SK-N-SH treated with all-trans-retinoic acid at 6 μM for 48 hours (cell line): Measurements from ENCODE around the gene ITPR3.

Experiments used
- ATAC-seq: fragments of 200-7000 bp; cut with Tn5 transposase; 3 replicates; pipeline ENCODE4 v1.9.1; 2020; ENCODE audit warnings: mild to moderate bottlenecking, moderate library complexity
- ARNTL ChIP-seq: fragments of 450-650 bp; formaldehyde crosslinking; IDR thresholded peaks from 2 replicates; pipeline ENCODE4 v1.5.0; 2020; ENCODE audit warnings: low read depth, mild to moderate bottlenecking, moderate library complexity, borderline replicate concordance
- BACH2 ChIP-seq: fragments of 250-450 bp; sonication (Bioruptor Pico); IDR thresholded peaks from 2 replicates; pipeline ENCODE4 v1.9.0; 2021; ENCODE audit warnings: mild to moderate bottlenecking, borderline replicate concordance
- CREB5 ChIP-seq: fragments of 250-450 bp; sonication (Bioruptor Pico); IDR thresholded peaks from 2 replicates; pipeline ENCODE4 v1.5.1; 2020; ENCODE audit warnings: low read depth, mild to moderate bottlenecking, moderate library complexity
- CSDC2 ChIP-seq: fragments of 250-450 bp; sonication (Bioruptor Pico); IDR thresholded peaks from 2 replicates; pipeline ENCODE4 v1.5.0; 2020; ENCODE audit warnings: mild to moderate bottlenecking, moderate library complexity
- CSRNP3 ChIP-seq: fragments of 250-450 bp; sonication (Bioruptor Pico); IDR thresholded peaks from 2 replicates; pipeline ENCODE4 v1.5.1; 2021; ENCODE audit warnings: mild to moderate bottlenecking, moderate library complexity
- ESRRG ChIP-seq: fragments of 250-450 bp; sonication (Bioruptor Pico); IDR thresholded peaks from 2 replicates; pipeline ENCODE4 v1.6.1; 2021; ENCODE audit warnings: mild to moderate bottlenecking
- GLIS3 ChIP-seq: fragments of 250-450 bp; sonication (Bioruptor Pico); IDR thresholded peaks from 2 replicates; pipeline ENCODE4 v1.5.0; 2020; ENCODE audit warnings: mild to moderate bottlenecking, moderate library complexity
- ISL1 ChIP-seq: fragments of 250-450 bp; sonication (Bioruptor Pico); IDR thresholded peaks from 2 replicates; pipeline ENCODE4 v2.1.2; 2022; ENCODE audit warnings: mild to moderate bottlenecking, moderate library complexity
- OSR1 ChIP-seq: fragments of 250-450 bp; sonication (Bioruptor Pico); IDR thresholded peaks from 2 replicates; pipeline ENCODE4 v1.8.0; 2022; ENCODE audit warnings: moderate library complexity, mild to moderate bottlenecking, inconsistent platforms
- PATZ1 ChIP-seq: fragments of 250-450 bp; sonication (Bioruptor Pico); IDR thresholded peaks from 2 replicates; pipeline ENCODE4 v1.8.0; 2020; ENCODE audit warnings: mild to moderate bottlenecking, moderate library complexity, borderline replicate concordance
- SNAI2 ChIP-seq: fragments of 250-450 bp; sonication (Bioruptor Pico); IDR thresholded peaks from 2 replicates; pipeline ENCODE4 v1.5.0; 2020; ENCODE audit warnings: mild to moderate bottlenecking, moderate library complexity
- TOX ChIP-seq: fragments of 250-450 bp; sonication (Bioruptor Pico); IDR thresholded peaks from 2 replicates; pipeline ENCODE4 v1.8.0; 2021; ENCODE audit warnings: mild to moderate bottlenecking, moderate library complexity, borderline replicate concordance
- ZFP3 ChIP-seq: fragments of 250-450 bp; sonication (Bioruptor Pico); IDR thresholded peaks from 2 replicates; pipeline ENCODE4 v1.5.0; 2020; ENCODE audit warnings: mild to moderate bottlenecking, moderate library complexity
- ZFP30 ChIP-seq: fragments of 450-650 bp; formaldehyde crosslinking; IDR thresholded peaks from 2 replicates; pipeline ENCODE4 v1.5.0; 2022; ENCODE audit warnings: mild to moderate bottlenecking, moderate library complexity
- ZNF565 ChIP-seq: fragments of 450-650 bp; formaldehyde crosslinking; conservative IDR thresholded peaks from 2 replicates; pipeline ENCODE4 v1.5.0; 2020; ENCODE audit warnings: low read depth, mild to moderate bottlenecking, moderate library complexity
- ZNF70 ChIP-seq: fragments of 450-650 bp; formaldehyde crosslinking; IDR thresholded peaks from 2 replicates; pipeline ENCODE4 v1.5.0; 2020; ENCODE audit warnings: mild to moderate bottlenecking, moderate library complexity
- ZNF8 ChIP-seq: fragments of 450-650 bp; formaldehyde crosslinking; IDR thresholded peaks from 2 replicates; pipeline ENCODE4 v1.5.0; 2020; ENCODE audit warnings: mild to moderate bottlenecking, moderate library complexity
- TF ChIP-seq, protein P1 (sequence below): fragments of 250-450 bp; sonication (Bioruptor Pico); IDR thresholded peaks from 2 replicates; pipeline ENCODE4 v1.8.0; 2021; ENCODE audit warnings: low read depth, mild to moderate bottlenecking, moderate library complexity, borderline replicate concordance
- TF ChIP-seq, protein P2 (sequence below): fragments of 250-450 bp; sonication (Bioruptor Pico); IDR thresholded peaks from 2 replicates; pipeline ENCODE4 v1.5.0; 2020; ENCODE audit warnings: mild to moderate bottlenecking, moderate library complexity

ITPR3 gene

DNA sequence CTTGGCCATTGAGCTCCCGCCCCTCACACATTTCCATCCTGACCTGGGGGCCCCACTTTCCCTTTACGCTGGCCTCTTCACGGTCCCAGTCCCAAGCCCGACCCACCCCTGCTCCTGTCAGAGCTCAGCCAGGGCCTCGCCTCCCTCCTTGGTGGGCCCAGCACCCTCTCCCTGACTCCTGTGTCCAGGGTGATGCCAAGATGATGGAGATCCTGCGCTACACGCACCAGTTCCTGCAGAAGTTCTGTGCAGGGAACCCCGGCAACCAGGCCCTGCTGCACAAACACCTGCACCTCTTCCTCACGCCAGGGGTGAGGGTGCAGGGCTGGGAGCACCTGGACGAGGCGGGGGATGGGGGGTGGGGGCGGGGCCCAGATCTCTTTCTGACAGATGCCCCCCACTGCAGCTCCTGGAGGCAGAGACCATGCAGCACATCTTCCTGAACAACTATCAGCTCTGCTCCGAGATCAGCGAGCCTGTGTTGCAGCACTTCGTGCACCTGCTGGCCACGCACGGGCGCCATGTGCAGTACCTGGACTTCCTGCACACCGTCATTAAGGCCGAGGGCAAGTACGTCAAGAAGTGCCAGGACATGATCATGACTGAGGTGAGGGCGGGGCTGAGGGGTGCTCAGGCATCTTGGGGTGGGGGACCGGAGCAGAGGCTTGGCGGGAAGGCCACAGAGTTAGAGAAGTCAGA lies 57.3 kb downstream of the ITPR3 start:
- TF ChIP-seq GLIS3 (CRISPR knock-in tag) (no peak), ZFP30 (CRISPR knock-in tag) (no peak), BACH2 (CRISPR knock-in tag) (no peak), CREB5 (CRISPR knock-in tag) (no peak), ZFP3 (CRISPR knock-in tag) (no peak), OSR1 (no peak)
- TF ChIP-seq, protein P1, sequence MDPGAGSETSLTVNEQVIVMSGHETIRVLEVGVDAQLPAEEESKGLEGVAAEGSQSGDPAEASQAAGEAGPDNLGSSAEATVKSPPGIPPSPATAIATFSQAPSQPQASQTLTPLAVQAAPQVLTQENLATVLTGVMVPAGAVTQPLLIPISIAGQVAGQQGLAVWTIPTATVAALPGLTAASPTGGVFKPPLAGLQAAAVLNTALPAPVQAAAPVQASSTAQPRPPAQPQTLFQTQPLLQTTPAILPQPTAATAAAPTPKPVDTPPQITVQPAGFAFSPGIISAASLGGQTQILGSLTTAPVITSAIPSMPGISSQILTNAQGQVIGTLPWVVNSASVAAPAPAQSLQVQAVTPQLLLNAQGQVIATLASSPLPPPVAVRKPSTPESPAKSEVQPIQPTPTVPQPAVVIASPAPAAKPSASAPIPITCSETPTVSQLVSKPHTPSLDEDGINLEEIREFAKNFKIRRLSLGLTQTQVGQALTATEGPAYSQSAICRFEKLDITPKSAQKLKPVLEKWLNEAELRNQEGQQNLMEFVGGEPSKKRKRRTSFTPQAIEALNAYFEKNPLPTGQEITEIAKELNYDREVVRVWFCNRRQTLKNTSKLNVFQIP: no peak
- ATAC-seq: no peak

- no peak for TF ChIP-seq BACH2 (CRISPR knock-in tag)
- TF ChIP-seq ZNF565 (CRISPR knock-in tag): no peak
- TF ChIP-seq CREB5 (CRISPR knock-in tag): no peak
- no peak for TF ChIP-seq PATZ1 (CRISPR knock-in tag)
- TF ChIP-seq ZNF8 (CRISPR knock-in tag): no peak
- TF ChIP-seq ARNTL (CRISPR knock-in tag): no peak
- no peak for TF ChIP-seq CSRNP3
- TF ChIP-seq, all 23 proteins: peak for 0
- no peak for ATAC-seq
Measured at GRCh38 chr6:33678932-33679490, 57.9 kb downstream of the ITPR3 start.

GRCh38 chr6:33679761-33680160 lies 58.6 kb downstream of the ITPR3 start:
- TF ChIP-seq CSRNP3: no peak
- TF ChIP-seq, all 23 proteins: peak for 0
- ATAC-seq: no peak

GRCh38 chr6:33682341-33682740 lies 61.2 kb downstream of the ITPR3 start:
- no peak for ATAC-seq
- TF ChIP-seq, protein P2, sequence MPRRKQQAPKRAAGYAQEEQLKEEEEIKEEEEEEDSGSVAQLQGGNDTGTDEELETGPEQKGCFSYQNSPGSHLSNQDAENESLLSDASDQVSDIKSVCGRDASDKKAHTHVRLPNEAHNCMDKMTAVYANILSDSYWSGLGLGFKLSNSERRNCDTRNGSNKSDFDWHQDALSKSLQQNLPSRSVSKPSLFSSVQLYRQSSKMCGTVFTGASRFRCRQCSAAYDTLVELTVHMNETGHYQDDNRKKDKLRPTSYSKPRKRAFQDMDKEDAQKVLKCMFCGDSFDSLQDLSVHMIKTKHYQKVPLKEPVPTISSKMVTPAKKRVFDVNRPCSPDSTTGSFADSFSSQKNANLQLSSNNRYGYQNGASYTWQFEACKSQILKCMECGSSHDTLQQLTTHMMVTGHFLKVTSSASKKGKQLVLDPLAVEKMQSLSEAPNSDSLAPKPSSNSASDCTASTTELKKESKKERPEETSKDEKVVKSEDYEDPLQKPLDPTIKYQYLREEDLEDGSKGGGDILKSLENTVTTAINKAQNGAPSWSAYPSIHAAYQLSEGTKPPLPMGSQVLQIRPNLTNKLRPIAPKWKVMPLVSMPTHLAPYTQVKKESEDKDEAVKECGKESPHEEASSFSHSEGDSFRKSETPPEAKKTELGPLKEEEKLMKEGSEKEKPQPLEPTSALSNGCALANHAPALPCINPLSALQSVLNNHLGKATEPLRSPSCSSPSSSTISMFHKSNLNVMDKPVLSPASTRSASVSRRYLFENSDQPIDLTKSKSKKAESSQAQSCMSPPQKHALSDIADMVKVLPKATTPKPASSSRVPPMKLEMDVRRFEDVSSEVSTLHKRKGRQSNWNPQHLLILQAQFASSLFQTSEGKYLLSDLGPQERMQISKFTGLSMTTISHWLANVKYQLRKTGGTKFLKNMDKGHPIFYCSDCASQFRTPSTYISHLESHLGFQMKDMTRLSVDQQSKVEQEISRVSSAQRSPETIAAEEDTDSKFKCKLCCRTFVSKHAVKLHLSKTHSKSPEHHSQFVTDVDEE: no peak
- TF ChIP-seq GLIS3 (CRISPR knock-in tag): no peak
- TF ChIP-seq ZNF70 (CRISPR knock-in tag): no peak
- TF ChIP-seq ZFP30 (CRISPR knock-in tag): no peak
- TF ChIP-seq ARNTL (CRISPR knock-in tag): no peak
- TF ChIP-seq BACH2 (CRISPR knock-in tag): no peak
- no peak for TF ChIP-seq CSDC2 (CRISPR knock-in tag)
- no peak for TF ChIP-seq ZNF565 (CRISPR knock-in tag)
- no peak for TF ChIP-seq CREB5 (CRISPR knock-in tag)
- TF ChIP-seq TOX (CRISPR knock-in tag): no peak
- TF ChIP-seq ZFP3 (CRISPR knock-in tag): no peak
- TF ChIP-seq SNAI2 (CRISPR knock-in tag): no peak
- TF ChIP-seq ISL1 (CRISPR knock-in tag): no peak
- TF ChIP-seq ESRRG: no peak
